Rectal smooth muscle tissue (tissue), 1 donor: Measurements from ENCODE around the gene SCAMP3.

Experiments used
- H3K27ac ChIP-seq: one replicate; pipeline ENCODE4 v1.7.0; 2013; ENCODE audit warnings: low read depth, low read length, inconsistent platforms
- H3K27me3 ChIP-seq: one replicate; pipeline ENCODE4 v1.7.0; 2013; ENCODE audit warnings: low read length; ENCODE audit not compliant: control insufficient read depth, insufficient read depth
- H3K36me3 ChIP-seq: one replicate; pipeline ENCODE4 v1.7.0; 2013; ENCODE audit warnings: low read length; ENCODE audit not compliant: control insufficient read depth, insufficient read depth
- H3K4me1 ChIP-seq: one replicate; pipeline ENCODE4 v1.7.0; 2013; ENCODE audit warnings: low read length; ENCODE audit not compliant: control insufficient read depth, insufficient read depth
- H3K4me3 ChIP-seq: one replicate; pipeline ENCODE4 v1.7.0; 2013; ENCODE audit warnings: low read length
- H3K9ac ChIP-seq: one replicate; pipeline ENCODE4 v1.7.0; 2013; ENCODE audit warnings: low read length

The SCAMP3 gene

DNA sequence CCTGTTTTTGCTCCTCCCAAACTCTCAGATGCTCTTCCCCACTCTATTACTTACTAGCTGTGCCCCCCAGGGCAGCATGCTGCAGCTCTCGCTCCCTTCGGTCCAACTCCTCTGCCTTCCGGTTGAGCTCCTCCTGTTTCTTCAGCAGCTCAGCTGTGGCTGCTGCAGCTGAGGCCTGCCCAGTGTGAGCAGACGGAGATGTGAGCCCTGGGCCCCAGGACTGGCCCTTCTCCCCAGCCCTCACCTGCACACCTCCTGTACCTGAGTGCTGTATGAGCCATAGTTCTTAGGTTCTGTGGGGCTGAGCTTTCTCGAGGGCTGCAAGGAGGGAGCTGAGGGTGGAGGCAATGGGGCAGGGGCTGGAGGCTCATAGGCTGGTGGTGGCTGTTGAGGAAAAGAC is 1.9 kb downstream of the SCAMP3 start:
- H3K27ac ChIP-seq: no peak overlapping the region
- H3K27me3 ChIP-seq: no peaks in the 10 kb centered on the region
- H3K4me3 ChIP-seq: no peak overlapping the region
- H3K9ac ChIP-seq: no peak overlapping the region
- H3K4me1 ChIP-seq: peaks cover 12% of the 10 kb centered on the region
- peaks cover 12% of the 10 kb centered on the region for H3K36me3 ChIP-seq

DNA sequence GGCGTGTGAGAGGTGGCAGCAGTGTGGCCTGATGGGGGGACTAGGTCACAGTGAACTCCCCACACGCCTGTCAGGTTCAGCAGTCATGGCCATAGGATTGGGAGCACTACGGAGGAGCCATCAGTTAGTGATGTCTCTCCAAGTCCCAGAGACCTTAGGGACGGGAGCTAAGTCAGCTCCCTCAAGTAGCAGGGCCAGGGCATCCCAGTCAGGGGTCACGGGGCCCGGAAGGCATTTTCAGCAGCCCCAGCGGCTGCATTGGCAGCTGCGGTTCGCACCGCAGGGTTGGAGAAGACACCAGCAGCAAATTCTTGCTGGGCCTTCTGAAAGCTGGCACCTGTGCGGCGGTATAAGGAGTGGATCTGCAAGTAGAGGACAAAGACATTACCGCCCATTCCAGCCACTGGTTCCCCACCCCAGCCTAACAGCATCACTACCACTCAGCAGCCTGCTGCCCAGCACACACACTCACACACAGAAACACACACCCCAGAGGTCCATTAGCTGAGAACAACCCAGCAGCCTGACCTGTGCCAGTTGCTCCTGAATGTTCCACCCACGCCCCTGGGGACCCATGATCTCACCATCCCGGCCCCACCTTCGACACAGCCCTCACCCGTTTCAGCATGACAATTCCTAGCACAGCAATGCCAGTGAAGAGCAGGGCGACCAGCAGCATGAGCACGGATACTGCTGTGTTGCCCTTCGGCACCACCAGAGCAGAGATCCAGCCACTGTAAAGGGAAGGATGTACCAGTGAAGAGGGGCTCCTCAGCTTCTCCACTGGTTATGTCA is 5.9 kb downstream of the SCAMP3 start:
- Histone ChIP-seq H3K27me3 (no peaks in the 10 kb centered on the region), H3K9ac (no peak overlapping the region), H3K4me3 (peak overlapping the region; percentile 88), H3K36me3 (no peaks in the 10 kb centered on the region), H3K4me1 (peaks cover 15% of the 10 kb centered on the region), H3K27ac (peak overlapping the region; percentile 98)

DNA sequence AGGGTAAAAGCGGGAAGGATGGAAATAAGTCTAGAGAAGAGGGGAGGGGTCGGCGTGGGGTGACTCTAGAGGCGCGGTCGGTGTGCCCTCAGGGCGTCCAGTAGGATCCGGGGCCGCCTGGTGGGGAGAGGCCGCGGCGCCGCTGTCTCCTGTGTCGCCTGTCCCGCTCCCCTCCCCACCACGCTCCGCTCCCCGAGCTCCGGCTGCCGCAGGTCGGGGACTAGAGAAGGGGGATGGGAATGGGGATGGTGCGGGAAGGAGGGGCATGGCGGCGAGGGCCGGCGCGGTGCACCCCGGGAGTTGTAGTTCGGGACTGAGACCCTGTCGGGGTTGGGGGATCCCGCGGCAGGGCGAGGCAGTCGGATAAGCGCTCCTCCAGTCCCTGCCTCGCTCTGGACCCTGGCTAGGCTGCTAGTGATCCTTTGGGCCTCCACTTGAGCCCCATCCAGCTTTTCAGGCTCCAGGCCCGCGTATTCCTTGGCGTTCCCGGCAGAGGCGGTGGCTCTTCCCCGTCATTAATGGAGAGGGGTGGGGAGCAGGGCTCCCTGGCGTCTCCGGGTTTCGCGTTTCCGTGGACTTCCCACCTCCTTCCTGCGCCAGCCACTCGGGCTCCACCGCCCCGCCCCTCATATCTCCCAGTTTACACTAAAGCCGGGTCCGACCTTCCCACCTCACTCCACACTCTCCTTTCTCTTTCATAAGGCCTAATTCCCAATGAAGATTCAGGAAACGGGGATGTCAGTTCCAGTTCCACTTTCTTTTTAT is 6.7 kb downstream of the SCAMP3 start, which contains the start of gene ENTREP3:
Gene ENTREP3, minus strand, starts transcription at position 241 of the 765 bp plus-strand sequence. CDS start 606 bp downstream, outside the sequence.
- no peaks in the 10 kb centered on the region for H3K27me3 ChIP-seq
- H3K36me3 ChIP-seq: no peaks in the 10 kb centered on the region
- H3K4me1 ChIP-seq: peaks cover 16% of the 10 kb centered on the region

DNA sequence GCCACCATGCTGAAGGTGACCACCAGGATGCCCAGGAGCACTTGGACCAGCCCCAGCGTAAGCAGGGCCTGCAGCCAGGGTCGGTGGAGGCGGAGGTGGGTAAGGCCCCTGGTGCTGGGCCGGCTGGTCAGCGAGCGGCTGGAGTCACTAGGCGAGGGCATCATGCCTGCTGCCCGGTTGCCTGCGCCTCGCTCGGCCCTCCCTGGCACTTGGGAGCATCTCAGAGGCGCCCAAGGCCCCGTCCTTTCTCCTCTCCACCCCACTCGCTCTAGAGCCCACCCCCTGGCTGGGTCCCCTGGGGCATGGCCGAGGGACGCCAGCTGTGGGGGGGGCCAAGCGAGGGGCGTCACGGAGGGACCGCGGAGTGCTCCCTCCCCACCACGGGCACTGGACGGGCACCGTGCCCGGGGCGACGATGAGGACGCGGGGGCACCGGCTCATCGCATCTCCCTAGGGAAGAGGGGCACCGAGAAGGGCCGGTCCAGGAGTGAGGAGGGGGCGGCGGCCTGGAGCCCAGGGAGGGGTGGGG is 7.4 kb downstream of the SCAMP3 start:
- Histone ChIP-seq H3K27me3 (no peaks in the 10 kb centered on the region), H3K27ac (peak overlapping the region; percentile 98), H3K9ac (peak overlapping the region; percentile 60), H3K36me3 (no peaks in the 10 kb centered on the region), H3K4me3 (peak overlapping the region; percentile 88), H3K4me1 (peaks cover 17% of the 10 kb centered on the region)

More for the DNA sequence above, 6.7 kb downstream of the SCAMP3 start, which contains the start of gene ENTREP3:
- Histone ChIP-seq H3K4me3 (peak within 1 kb of the TSS; percentile 88), H3K27ac (peak within 1 kb of the TSS; percentile 98), H3K9ac (peak within 1 kb of the TSS; percentile 91)

DNA sequence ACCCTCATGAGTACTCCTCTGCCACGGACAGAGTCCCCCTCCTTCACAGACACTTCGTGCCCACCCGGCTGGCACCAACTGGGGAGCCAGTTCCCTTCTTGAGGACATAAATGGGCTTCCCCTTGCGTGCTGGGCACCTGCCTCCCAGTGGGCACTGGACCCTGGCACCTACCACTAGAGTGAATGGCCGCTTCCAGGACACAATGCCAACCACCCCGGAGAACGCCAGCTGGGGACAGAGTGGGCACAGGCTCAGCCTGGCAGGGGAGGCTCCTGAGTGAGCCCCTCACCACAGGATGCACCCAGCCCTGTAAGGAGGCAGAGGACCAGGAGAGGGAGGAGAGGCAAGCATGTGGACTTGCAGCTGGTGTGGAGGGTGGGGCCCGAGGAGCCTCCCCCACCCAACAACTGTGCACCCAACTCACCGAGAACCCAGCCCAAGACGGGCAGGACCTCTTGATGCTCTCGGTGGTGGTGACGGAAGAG is 7.9 kb downstream of the SCAMP3 start:
- H3K27me3 ChIP-seq: no peaks in the 10 kb centered on the region
- H3K4me3 ChIP-seq: peak overlapping the region; percentile 88
- H3K36me3 ChIP-seq: no peaks in the 10 kb centered on the region
- peaks cover 17% of the 10 kb centered on the region for H3K4me1 ChIP-seq
- peak overlapping the region; percentile 98 for H3K27ac ChIP-seq
- peak overlapping the region; percentile 21 for H3K9ac ChIP-seq

DNA sequence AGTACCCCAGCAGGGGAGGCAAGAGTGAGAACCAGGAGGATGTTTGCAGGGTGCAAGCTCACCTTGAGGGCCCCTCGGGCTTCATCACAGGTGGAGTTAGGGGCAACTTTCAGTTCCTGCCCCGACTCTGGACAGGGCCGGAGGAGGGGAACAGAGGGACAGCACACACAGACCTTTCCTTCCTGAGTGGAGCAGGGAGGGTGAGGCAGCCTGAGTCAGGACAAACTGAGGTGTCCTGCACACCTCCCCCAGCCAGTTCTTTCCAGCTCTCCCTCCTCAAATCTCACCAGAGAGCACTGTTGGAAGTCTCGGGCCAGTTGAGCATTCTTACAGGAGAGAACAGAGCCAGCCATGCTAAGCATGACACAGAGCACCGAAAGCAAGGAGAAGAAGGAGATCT is 8.4 kb downstream of the SCAMP3 start:
- Histone ChIP-seq H3K9ac (no peak overlapping the region), H3K4me3 (peak overlapping the region; percentile 88)

DNA sequence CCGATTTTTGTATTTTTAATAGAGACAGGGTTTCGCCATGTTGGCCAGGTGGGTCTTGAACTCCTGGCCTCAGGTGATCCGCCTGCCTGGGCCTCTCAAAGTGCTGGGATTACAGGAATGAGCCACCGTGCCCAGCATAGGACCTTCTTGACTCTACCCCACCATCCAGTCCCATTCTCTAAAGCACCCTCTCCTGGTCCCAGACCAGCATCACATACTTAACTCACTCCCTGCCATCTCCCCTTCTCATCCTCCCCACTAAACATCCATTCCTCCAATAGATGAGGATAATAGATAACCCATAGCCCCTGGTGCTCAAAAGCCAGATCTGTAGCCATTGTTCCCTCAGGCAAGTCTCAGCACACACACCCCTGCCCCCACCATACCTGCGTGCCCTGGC is 9.0 kb downstream of the SCAMP3 start:
- H3K9ac ChIP-seq: no peak overlapping the region

More for the DNA sequence above, 8.4 kb downstream of the SCAMP3 start:
- Histone ChIP-seq H3K27me3 (no peaks in the 10 kb centered on the region), H3K27ac (no peak overlapping the region), H3K4me1 (peaks cover 17% of the 10 kb centered on the region), H3K36me3 (no peaks in the 10 kb centered on the region)

DNA sequence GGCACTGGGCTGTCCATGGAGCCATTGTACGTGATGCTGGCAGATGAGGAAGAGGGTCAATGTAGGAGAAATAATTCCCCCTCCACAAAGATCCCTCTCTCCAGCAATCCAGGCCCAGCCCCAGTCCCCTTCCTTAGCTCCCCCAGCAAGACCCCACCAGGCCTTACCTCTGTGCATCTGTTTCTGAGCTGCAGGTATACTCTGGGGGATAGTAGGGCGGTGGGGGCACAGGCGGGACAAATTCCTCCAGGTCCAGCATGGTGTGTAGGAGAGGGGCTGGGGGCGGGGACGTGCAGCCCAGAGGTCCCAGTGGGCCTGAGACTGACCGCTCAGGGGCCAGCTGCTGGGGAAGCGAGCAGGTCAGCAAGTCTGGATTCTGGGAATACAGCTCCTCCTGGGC is 10.6 kb downstream of the SCAMP3 start:
- peaks cover 17% of the 10 kb centered on the region for H3K4me1 ChIP-seq
- H3K4me3 ChIP-seq: no peak overlapping the region
- H3K27me3 ChIP-seq: no peaks in the 10 kb centered on the region
- no peaks in the 10 kb centered on the region for H3K36me3 ChIP-seq
- H3K9ac ChIP-seq: no peak overlapping the region
- H3K27ac ChIP-seq: no peak overlapping the region

More for the DNA sequence above, 9.0 kb downstream of the SCAMP3 start:
- H3K27ac ChIP-seq: no peak overlapping the region
- H3K4me1 ChIP-seq: peaks cover 17% of the 10 kb centered on the region
- H3K27me3 ChIP-seq: no peaks in the 10 kb centered on the region
- no peaks in the 10 kb centered on the region for H3K36me3 ChIP-seq
- no peak overlapping the region for H3K4me3 ChIP-seq

DNA sequence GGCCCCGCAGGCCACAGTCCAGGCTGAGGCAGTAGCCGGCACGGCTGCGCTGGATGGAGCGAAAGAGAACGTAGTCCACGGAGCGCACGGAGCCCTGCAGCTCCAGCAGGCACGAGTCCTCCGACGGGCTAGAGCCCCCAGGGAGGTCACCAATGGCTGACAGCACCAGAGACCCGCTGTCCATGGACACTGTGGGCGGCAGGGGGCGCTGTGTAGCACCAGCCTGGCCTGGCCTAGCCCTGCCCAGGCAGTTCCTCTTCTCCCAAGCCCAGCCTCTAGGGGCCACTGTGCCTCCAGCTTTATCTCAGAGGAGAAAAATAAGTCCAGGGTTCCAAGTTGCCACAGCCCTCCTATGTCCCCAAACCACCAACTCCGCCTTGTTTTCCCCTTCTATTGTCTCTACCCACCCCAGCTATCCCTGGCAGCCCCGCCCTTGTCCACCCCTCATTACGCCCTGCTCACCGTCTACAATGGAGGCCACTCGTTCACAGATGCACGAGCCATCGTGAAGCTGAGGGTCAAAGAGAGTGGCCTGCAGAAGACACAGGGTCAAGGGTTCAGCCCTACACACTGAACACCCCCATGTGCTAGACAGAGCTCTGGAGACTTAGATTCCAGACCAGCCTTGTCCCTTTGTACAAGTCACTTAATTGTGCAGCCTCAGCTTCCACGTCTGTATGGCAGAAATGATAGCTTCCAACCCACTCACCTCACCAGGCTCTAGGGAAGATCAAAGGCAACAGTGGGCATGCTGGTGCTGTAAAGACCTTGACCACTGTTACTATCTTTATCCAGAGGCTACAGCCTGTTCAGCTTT is 11.3 kb downstream of the SCAMP3 start:
- H3K4me1 ChIP-seq: peaks cover 14% of the 10 kb centered on the region

DNA sequence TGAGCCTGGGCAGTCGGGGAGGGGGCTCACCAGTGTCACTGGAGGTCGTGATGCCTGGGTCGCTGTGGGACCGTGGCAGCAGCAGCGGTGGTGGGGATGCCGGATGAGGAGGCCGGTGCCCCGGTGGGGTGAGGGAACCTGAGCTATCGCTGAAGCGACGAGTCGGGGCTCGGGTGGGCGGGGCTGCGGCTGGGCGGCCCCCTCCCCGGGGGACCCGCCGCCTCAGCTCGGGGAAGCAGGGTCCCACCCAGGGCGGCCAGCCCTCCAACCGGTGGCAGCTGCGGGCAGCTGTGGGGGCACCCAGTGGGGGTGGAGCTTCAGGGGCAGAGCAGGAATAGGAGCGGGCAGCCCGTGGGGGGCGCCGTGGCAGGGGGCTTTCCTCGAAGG is 11.9 kb downstream of the SCAMP3 start:
- Histone ChIP-seq H3K4me3 (peak overlapping the region; percentile 44), H3K4me1 (peaks cover 13% of the 10 kb centered on the region), H3K9ac (peak overlapping the region; percentile 45), H3K27me3 (no peaks in the 10 kb centered on the region), H3K36me3 (no peaks in the 10 kb centered on the region), H3K27ac (no peak overlapping the region)

More for the DNA sequence above, 11.3 kb downstream of the SCAMP3 start:
- peak overlapping the region; percentile 27 for H3K27ac ChIP-seq
- H3K36me3 ChIP-seq: no peaks in the 10 kb centered on the region
- peak overlapping the region; percentile 45 for H3K9ac ChIP-seq
- peak overlapping the region; percentile 44 for H3K4me3 ChIP-seq
- no peaks in the 10 kb centered on the region for H3K27me3 ChIP-seq

DNA sequence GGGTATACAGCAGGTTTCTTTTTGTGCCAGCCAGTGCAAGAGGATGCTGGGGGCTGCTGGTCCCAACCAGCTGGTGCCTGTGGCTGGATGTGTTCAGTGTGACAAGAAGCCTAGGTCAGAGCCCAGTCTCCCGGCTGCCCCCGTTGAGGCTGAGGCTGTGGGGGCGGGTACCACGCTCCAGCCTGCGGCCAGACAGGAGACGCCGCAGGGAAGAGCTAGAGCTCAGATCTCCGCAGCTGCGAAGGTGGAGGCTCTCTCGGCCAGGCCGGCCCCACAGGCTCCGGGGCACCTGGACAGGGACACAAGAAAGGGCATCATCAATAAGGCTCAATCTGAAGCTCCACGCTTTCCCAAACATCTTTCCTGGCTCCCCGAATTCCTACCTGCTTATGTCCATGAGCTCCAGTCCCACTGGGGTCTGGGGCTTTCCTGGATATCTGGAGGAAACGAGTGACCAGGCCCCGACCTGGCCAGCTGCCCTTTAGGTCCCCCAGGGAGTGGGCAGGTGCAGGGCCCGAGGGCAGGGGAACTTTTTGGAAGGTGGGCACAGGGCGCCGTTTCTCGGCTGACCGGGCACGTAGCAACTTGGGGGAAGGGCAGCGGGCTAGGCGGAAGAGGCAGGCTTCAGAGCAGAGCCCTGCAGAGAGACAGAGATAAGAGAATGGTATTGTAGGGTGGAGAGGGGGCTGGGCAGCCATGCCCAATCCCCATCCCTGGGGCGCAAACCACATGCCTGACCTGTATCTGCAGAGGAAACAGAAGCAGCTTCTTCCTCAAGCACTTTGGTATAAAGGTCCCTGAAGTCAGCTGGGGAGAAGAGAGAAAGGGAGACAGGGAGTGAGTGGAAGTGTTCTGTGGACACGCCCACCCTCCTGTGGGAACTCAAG is 14.2 kb downstream of the SCAMP3 start:
- Histone ChIP-seq H3K36me3 (no peaks in the 10 kb centered on the region), H3K27me3 (no peaks in the 10 kb centered on the region)

More for the DNA sequence above, 14.2 kb downstream of the SCAMP3 start:
- Histone ChIP-seq H3K4me3 (no peak overlapping the region), H3K4me1 (peaks cover 5% of the 10 kb centered on the region), H3K9ac (no peak overlapping the region), H3K27ac (no peak overlapping the region)
